Tibial artery (tissue), 4 donors: ENCODE measurements around the gene INTS2.

Experiments
- DNase-seq, 2 donors: peaks; one replicate each; pipeline ENCODE4 v3.0.0-alpha.2; 2019
- H3K27ac ChIP-seq, 2 donors: fragments of 200-600 bp; sonication (generic) in 1 of 2; 1 replicate in 1 of 2; 2 replicates in 1 of 2; pipeline ENCODE4 v1.5.1; 2018 to 2019; ENCODE audit warnings: mild to moderate bottlenecking in 1 of 2
- H3K27me3 ChIP-seq, 2 donors: fragments of 200-600 bp; sonication (generic) in 1 of 2; one replicate each; pipeline versions ENCODE4 v1.5.1 to v1.6.0; 2016 to 2019
- H3K36me3 ChIP-seq, 3 donors: fragments of 200-600 bp; sonication (generic) in 2 of 3; one replicate each; pipeline ENCODE4 v1.5.1; 2016 to 2019; ENCODE audit warnings: mild to moderate bottlenecking in 2 of 3
- H3K4me1 ChIP-seq, 4 donors: fragments of 200-600 bp; sonication (generic) in 2 of 4; 1 replicate in 3 of 4; 2 replicates in 1 of 4; pipeline ENCODE4 v1.5.1; 2016 to 2019
- H3K4me3 ChIP-seq, 2 donors: fragments of 200-600 bp; sonication (generic) in 1 of 2; 1 replicate in 1 of 2; 2 replicates in 1 of 2; pipeline ENCODE4 v1.5.1; 2018 to 2019; ENCODE audit warnings: mild to moderate bottlenecking in 2 of 2
- H3K9me3 ChIP-seq, 3 donors: fragments of 200-600 bp; sonication (generic) in 1 of 3; one replicate each; pipeline ENCODE4 v1.5.1; 2016 to 2019
- intact Hi-C: fragments of 100-400 bp; cut with DNase I; formaldehyde crosslinking; loops from one replicate; pipeline ENCODE4 v1.15.0; 2023; ENCODE audit warnings: low total_unique reads
- TF ChIP-seq, protein P1 (sequence below), 2 experiments: fragments of 200-600 bp in 1 of 2; fragments of 450-650 bp in 1 of 2; IDR thresholded peaks; one replicate each; pipeline ENCODE4 v1.5.1; 2017 to 2019; ENCODE audit warnings: antibody characterized with exemption in 2 of 2, mild to moderate bottlenecking in 1 of 2, moderate library complexity in 1 of 2

The INTS2 gene

DNA sequence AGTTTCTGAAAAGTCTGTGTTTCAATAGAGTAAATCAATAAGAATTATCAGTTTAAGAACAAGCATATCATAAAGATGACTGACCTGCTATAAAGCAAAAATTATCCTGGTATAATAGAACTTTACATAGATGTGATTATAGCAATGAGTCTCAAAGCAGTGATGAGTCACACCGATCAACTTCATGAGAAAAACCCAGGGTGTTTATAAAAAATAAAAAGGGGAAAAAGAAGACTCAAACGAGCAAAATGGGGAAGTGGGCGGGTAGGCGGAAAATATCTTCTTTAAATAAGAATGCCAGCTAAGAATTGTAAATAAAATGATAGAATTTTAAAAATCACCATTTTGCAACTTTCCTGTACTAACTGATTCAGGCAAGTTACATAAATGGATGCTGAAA is 111.2 kb downstream of the INTS2 start:
- H3K9me3 ChIP-seq = peaks cover 0 to 8% (median 0%) of the 10 kb centered on the region in 3 donors
- H3K36me3 ChIP-seq = no peaks in the 10 kb centered on the region
- H3K27ac ChIP-seq = no peak overlapping the region
- H3K27me3 ChIP-seq = no peaks in the 10 kb centered on the region
- intact Hi-C loops = no loop called here
- H3K4me3 ChIP-seq = no peak overlapping the region
- DNase-seq = no peak
- TF ChIP-seq, protein P1, sequence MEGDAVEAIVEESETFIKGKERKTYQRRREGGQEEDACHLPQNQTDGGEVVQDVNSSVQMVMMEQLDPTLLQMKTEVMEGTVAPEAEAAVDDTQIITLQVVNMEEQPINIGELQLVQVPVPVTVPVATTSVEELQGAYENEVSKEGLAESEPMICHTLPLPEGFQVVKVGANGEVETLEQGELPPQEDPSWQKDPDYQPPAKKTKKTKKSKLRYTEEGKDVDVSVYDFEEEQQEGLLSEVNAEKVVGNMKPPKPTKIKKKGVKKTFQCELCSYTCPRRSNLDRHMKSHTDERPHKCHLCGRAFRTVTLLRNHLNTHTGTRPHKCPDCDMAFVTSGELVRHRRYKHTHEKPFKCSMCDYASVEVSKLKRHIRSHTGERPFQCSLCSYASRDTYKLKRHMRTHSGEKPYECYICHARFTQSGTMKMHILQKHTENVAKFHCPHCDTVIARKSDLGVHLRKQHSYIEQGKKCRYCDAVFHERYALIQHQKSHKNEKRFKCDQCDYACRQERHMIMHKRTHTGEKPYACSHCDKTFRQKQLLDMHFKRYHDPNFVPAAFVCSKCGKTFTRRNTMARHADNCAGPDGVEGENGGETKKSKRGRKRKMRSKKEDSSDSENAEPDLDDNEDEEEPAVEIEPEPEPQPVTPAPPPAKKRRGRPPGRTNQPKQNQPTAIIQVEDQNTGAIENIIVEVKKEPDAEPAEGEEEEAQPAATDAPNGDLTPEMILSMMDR (IDR thresholded peaks at IDR 0.05) = no peak
- no peaks in the 10 kb centered on the region for H3K4me1 ChIP-seq

DNA sequence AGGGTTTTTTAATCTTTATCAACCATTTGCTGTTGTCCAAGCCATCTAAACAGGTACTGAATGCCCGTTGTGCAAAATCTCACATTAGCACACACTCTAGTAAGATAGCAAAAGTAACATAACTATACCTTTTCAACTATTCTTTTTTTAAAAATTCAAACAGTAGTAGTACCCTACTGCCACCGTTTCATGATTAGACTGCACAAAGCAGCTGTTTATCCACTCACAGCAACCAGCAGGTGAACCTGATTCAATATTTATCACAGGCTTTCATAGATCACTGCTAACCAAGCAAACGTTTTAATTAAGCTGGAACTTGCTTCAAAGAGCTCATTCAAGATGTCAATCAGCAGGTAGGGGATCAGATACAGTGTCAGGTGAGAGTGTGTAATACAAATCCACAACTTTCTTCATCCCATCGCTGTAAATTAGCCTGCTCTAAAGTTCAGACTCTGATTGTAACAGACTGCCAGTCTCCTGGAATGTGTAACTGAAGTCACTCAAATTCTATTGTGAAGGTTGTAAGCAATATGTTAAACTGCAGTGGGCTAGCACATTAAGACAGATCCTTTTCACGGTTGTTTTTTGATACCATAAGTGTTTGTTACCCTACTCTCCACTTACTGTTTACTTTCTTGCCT is 111.8 kb downstream of the INTS2 start:
- no peaks in the 10 kb centered on the region for H3K36me3 ChIP-seq
- intact Hi-C loops = no loop called here
- H3K27me3 ChIP-seq = no peaks in the 10 kb centered on the region
- no peaks in the 10 kb centered on the region for H3K4me1 ChIP-seq
- H3K9me3 ChIP-seq = peaks cover 0 to 4% (median 0%) of the 10 kb centered on the region in 3 donors
- TF ChIP-seq, protein P1 (IDR thresholded peaks at IDR 0.05) = no peak
- no peak overlapping the region for H3K27ac ChIP-seq
- no peak overlapping the region for H3K4me3 ChIP-seq
- DNase-seq = no peak
